HS-5 (cell line): ENCODE measurements around the gene PADI2.

Experiments used
- DNase-seq: peaks from one replicate; pipeline ENCODE4 v3.0.0-alpha.2; 2012; ENCODE audit warnings: low read depth

PADI2 gene

GRCh38 chr1:17119076-17119772 is at the start of gene PADI2:
Gene PADI2, minus strand, starts transcription at chr1:17119451. Its CDS starts 80 bp downstream, at chr1:17119371.
- no peak for DNase-seq

GRCh38 chr1:17168091-17168876 is 49.0 kb upstream of the PADI2 start:
- peak; percentile 89 for DNase-seq

- DNase-seq, result no peak
These were observed 48.5 kb upstream of the PADI2 start for GRCh38 chr1:17167786-17168090.

GRCh38 chr1:17167041-17167785 is 48.0 kb upstream of the PADI2 start:
- no peak for DNase-seq

GRCh38 chr1:17165823-17166222 is 46.6 kb upstream of the PADI2 start:
- no peak for DNase-seq

GRCh38 chr1:17163789-17164666 is 44.8 kb upstream of the PADI2 start:
- no peak for DNase-seq

GRCh38 chr1:17163371-17163770 is 44.1 kb upstream of the PADI2 start:
- no peak for DNase-seq

- no peak for DNase-seq
These were observed 43.7 kb upstream of the PADI2 start for GRCh38 chr1:17162941-17163340.

GRCh38 chr1:17161926-17162800 is 42.9 kb upstream of the PADI2 start:
- DNase-seq, result no peak

- DNase-seq, result no peak
These were observed 42.0 kb upstream of the PADI2 start for GRCh38 chr1:17161137-17161740.

GRCh38 chr1:17158961-17159360 is 39.7 kb upstream of the PADI2 start:
- no peak for DNase-seq

GRCh38 chr1:17156108-17156507 is 36.9 kb upstream of the PADI2 start:
- DNase-seq, result no peak

- DNase-seq, result no peak
These were observed 36.1 kb upstream of the PADI2 start for GRCh38 chr1:17155257-17155920.

- DNase-seq, result no peak
These were observed 30.5 kb upstream of the PADI2 start for GRCh38 chr1:17149771-17150170.

GRCh38 chr1:17148950-17149608 is 29.8 kb upstream of the PADI2 start:
- DNase-seq, result no peak

GRCh38 chr1:17145648-17146047 is 26.4 kb upstream of the PADI2 start:
- DNase-seq, result no peak

- no peak for DNase-seq
These were observed 24.5 kb upstream of the PADI2 start for GRCh38 chr1:17143760-17144159.

- DNase-seq, result no peak
These were observed 22.4 kb upstream of the PADI2 start for GRCh38 chr1:17141441-17142197.

- DNase-seq, result no peak
These were observed 21.0 kb upstream of the PADI2 start for GRCh38 chr1:17140279-17140678.
